ENCODE results near the gene AGPS. TPM values are rescaled to one million over a fixed set of nuclear protein-coding genes. Genes with fewer than 3 reads are reported as not detected.

Gene AGPS
- total and polyA plus RNA-seq, 2 donors (not counting 1 experiment from before 2014, with no cell fraction given), result 2.2 to 25.5 TPM

- Mint-ChIP-seq H3K4me3 (no peak overlapping the region), H3K27me3 (no peaks in the 10 kb centered on the region), H3K4me1 (peaks cover 16% of the 10 kb centered on the region), H3K9me3 (ENCODE audit: insufficient read depth) (no peaks in the 10 kb centered on the region), H3K27ac (no peak overlapping the region)
- no CpG with 5 or more reads among the region's 2 CpGs for WGBS (ENCODE audit: insufficient coverage)
- POLR2A ChIA-PET, result no interaction called here
- Histone ChIP-seq H3K9me3 (ENCODE audit: control extremely low read depth in 1 of 3, control insufficient read depth in 2 of 3, insufficient read depth in 1 of 3, low read length in 2 of 3) (no peaks in the 10 kb centered on the region), H4K20me1 (ENCODE audit: control insufficient read depth, insufficient read depth, low read length, poor library complexity, severe bottlenecking) (no peaks in the 10 kb centered on the region), H3K4me3 (ENCODE audit: control extremely low read depth in 1 of 5, extremely low read depth in 1 of 5, insufficient read depth in 1 of 5, low read depth in 2 of 5, low read length in 4 of 5) (no peak overlapping the region), H3K27ac (ENCODE audit: low read length in 2 of 2) (no peak overlapping the region), H3K27me3 (replicated peaks in 1 of 4; ENCODE audit: control extremely low read depth in 1 of 4, control insufficient read depth in 3 of 4, insufficient read depth in 4 of 4, low read length in 3 of 4) (no peaks in the 10 kb centered on the region), H3K4me1 (ENCODE audit: control insufficient read depth in 2 of 2, insufficient read depth in 2 of 2, low read length in 2 of 2) (peaks cover 4% of the 10 kb centered on the region in 2 donors), H3K9ac (ENCODE audit: low read length) (no peak overlapping the region), H3K79me2 (ENCODE audit: control insufficient read depth, insufficient read depth, low read length) (no peaks in the 10 kb centered on the region), H3K4me2 (replicated peaks; ENCODE audit: low read depth, low read length, poor library complexity, severe bottlenecking) (no peak overlapping the region), H2AFZ (ENCODE audit: insufficient read depth, low read depth, low read length, poor library complexity, severe bottlenecking) (no peak overlapping the region), H3K36me3 (replicated peaks in 1 of 2; ENCODE audit: control extremely low read depth in 1 of 2, control insufficient read depth in 1 of 2, extremely low read depth in 1 of 2, insufficient read depth in 2 of 2, low read length in 1 of 2) (no peaks in the 10 kb centered on the region)
- no peak for TF ChIP-seq EZH2 (IDR thresholded peaks at IDR 0.05; ENCODE audit: borderline replicate concordance, insufficient read depth, low read depth, low read length, poor library complexity, severe bottlenecking)
- no peak for TF ChIP-seq CTCF (IDR thresholded peaks at IDR 0.05)
- ATAC-seq (ENCODE audit: low read depth) (no peak), DNase-seq (no peak)
- intact Hi-C loops (cut with micrococcal nuclease), result no loop called here
- CTCF ChIA-PET, result interaction anchor here (1.0 to 5.2 kb wide), 3 partner anchors 11 to 68 kb away, joined by 3 to 25 read pairs (median 4); no protein-coding TSS in a partner anchor
These were observed 45.0 kb upstream of the AGPS start for GRCh38 chr2:177347570-177347969.

GRCh38 chr2:177348118-177348654, 44.4 kb upstream of the AGPS start:
- Histone ChIP-seq H3K9me3 (ENCODE audit: control extremely low read depth in 1 of 3, control insufficient read depth in 2 of 3, insufficient read depth in 1 of 3, low read length in 2 of 3) (no peaks in the 10 kb centered on the region), H3K27me3 (replicated peaks in 1 of 4; ENCODE audit: control extremely low read depth in 1 of 4, control insufficient read depth in 3 of 4, insufficient read depth in 4 of 4, low read length in 3 of 4) (no peaks in the 10 kb centered on the region), H3K4me2 (replicated peaks; ENCODE audit: low read depth, low read length, poor library complexity, severe bottlenecking) (no peak overlapping the region), H3K9ac (ENCODE audit: low read length) (no peak overlapping the region), H3K27ac (ENCODE audit: low read length in 2 of 2) (no peak overlapping the region), H3K4me3 (ENCODE audit: control extremely low read depth in 1 of 5, extremely low read depth in 1 of 5, insufficient read depth in 1 of 5, low read depth in 2 of 5, low read length in 4 of 5) (no peak overlapping the region), H4K20me1 (ENCODE audit: control insufficient read depth, insufficient read depth, low read length, poor library complexity, severe bottlenecking) (no peaks in the 10 kb centered on the region), H3K36me3 (replicated peaks in 1 of 2; ENCODE audit: control extremely low read depth in 1 of 2, control insufficient read depth in 1 of 2, extremely low read depth in 1 of 2, insufficient read depth in 2 of 2, low read length in 1 of 2) (no peaks in the 10 kb centered on the region), H3K4me1 (ENCODE audit: control insufficient read depth in 2 of 2, insufficient read depth in 2 of 2, low read length in 2 of 2) (peaks cover 4% of the 10 kb centered on the region in 2 donors), H2AFZ (ENCODE audit: insufficient read depth, low read depth, low read length, poor library complexity, severe bottlenecking) (no peak overlapping the region), H3K79me2 (ENCODE audit: control insufficient read depth, insufficient read depth, low read length) (no peaks in the 10 kb centered on the region)
- Mint-ChIP-seq H3K27me3 (no peaks in the 10 kb centered on the region), H3K9me3 (ENCODE audit: insufficient read depth) (no peaks in the 10 kb centered on the region), H3K4me1 (peaks cover 22% of the 10 kb centered on the region), H3K4me3 (no peak overlapping the region), H3K27ac (no peak overlapping the region)
- 18% methylated on average over 4 of the region's 7 CpGs for WGBS (ENCODE audit: insufficient coverage)
- ChIA-PET CTCF (interaction anchor here (1.0 to 3.2 kb wide), 3 partner anchors 12 to 68 kb away, joined by 3 to 14 read pairs (median 4); no protein-coding TSS in a partner anchor), POLR2A (no interaction called here)
- intact Hi-C loops (cut with micrococcal nuclease), result no loop called here
- no peak for DNase-seq
- ATAC-seq (ENCODE audit: low read depth), result no peak
- TF ChIP-seq EZH2 (IDR thresholded peaks at IDR 0.05; ENCODE audit: borderline replicate concordance, insufficient read depth, low read depth, low read length, poor library complexity, severe bottlenecking), result no peak
- no peak for TF ChIP-seq CTCF (IDR thresholded peaks at IDR 0.05)

All from B cell (primary cell).